Esophagus squamous epithelium (tissue), 4 donors: ENCODE data around the gene LRP2.

Experiments
- CTCF ChIP-seq, 6 experiments: fragments of 450-650 bp in 4 of 6; fragments of 200-600 bp in 2 of 6; sonication (generic) in 2 of 6; IDR thresholded peaks; one replicate each; pipeline ENCODE4 v1.5.1; 2016 to 2019; ENCODE audit warnings: antibody characterized with exemption in 6 of 6, mild to moderate bottlenecking in 4 of 6, moderate library complexity in 4 of 6
- POLR2A ChIP-seq, 4 donors: fragments of 450-650 bp; IDR thresholded peaks; one replicate each; pipeline ENCODE4 v1.6.1; 2017; ENCODE audit warnings: antibody characterized with exemption in 4 of 4, mild to moderate bottlenecking in 4 of 4, moderate library complexity in 3 of 4

DNA sequence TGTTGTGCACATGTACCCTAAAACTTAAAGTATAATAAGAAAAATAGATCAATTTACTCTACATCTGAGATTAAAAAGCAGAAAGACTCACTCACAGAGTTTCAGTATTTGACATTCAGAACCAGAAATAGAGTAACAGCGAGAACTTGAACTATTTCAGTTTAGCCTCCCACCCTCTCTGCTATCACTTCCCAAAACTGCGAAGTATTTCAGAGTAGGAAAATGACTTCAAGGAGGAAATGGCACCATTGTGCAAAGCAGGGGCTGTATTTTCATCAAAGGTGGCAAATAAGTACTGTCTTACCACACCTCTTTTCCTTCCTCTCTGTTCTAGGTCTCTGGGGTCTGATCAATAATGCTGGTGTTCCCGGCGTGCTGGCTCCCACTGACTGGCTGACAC lies 279.3 kb downstream of the LRP2 start:
- TF ChIP-seq POLR2A (IDR thresholded peaks at IDR 0.05) (no peak), CTCF (IDR thresholded peaks at IDR 0.05) (no peak)
